Activated CD4-positive, alpha-beta T cell treated with anti-CD3 and anti-CD28 coated beads for 24 hours (primary cell): ENCODE results near the gene CTNNBL1.

Experiments
- DNase-seq, 2 donors: peaks; one replicate each; pipeline ENCODE4 v3.0.0-alpha.2; 2020; ENCODE audit warnings: low read depth in 2 of 2

Gene CTNNBL1

DNA sequence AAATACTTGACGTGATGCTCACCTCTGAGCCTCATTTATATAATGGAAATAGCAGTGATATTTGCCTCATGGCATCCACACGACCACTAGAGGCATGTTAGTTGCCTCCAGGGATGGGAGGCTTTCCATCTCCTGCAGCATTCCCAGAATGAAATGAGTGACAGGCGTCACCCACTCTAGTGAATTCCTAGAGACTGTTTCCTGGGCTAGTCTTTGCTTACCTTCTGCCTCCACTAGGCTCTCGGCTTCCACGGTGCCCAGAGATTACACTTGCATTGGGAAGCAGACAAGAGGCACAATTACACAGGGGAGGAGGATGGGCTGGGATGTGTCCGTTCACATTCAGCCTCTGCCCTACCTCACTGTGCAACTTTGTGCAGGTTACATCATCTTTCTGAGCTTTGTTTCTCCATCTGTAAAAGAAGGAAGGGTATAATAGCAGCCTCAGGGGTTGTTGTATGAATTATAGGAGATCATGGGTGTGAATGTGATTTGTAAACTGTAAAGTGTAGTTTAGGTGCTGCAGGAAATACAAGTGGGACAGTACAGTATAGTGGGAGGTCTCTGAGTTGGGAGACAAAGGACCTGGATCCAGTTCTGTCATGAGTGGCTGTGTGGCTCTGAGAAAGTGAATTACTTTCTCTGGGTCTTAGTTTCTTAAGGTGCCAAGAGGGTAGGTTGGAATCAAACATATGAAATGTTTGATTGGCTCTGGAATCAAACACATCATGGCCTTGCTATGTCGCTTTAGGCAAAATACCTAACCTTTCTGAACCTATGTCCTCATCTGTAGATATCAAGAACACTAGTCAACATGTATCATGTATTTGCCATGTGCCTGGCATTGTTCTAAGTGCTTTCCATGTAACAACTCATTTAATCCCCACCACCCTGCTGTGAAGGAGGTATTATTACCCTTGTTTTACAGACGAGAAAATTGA, 205.5 kb downstream of the CTNNBL1 start:
- DNase-seq, result no peak

DNA sequence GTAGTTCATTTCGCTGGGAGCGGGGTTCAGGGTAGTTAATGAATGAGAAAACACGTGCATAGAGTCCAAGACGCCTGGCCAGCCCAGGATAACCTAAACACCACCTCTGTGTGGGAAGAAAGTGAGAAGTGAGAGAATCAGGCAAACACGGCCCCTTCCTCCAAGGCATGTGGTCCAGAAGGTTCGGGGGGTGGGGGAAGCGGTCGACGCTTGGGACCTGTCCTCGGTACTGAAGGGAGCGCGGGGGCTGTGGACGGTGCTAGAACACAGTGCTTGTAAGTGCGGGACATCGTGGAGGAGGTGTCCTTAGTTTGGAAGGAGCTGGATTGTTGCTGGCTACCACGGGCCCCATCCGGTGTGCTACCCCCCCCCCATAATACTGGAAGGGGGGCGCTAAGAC, 207.4 kb downstream of the CTNNBL1 start:
- DNase-seq, result no peak

DNA sequence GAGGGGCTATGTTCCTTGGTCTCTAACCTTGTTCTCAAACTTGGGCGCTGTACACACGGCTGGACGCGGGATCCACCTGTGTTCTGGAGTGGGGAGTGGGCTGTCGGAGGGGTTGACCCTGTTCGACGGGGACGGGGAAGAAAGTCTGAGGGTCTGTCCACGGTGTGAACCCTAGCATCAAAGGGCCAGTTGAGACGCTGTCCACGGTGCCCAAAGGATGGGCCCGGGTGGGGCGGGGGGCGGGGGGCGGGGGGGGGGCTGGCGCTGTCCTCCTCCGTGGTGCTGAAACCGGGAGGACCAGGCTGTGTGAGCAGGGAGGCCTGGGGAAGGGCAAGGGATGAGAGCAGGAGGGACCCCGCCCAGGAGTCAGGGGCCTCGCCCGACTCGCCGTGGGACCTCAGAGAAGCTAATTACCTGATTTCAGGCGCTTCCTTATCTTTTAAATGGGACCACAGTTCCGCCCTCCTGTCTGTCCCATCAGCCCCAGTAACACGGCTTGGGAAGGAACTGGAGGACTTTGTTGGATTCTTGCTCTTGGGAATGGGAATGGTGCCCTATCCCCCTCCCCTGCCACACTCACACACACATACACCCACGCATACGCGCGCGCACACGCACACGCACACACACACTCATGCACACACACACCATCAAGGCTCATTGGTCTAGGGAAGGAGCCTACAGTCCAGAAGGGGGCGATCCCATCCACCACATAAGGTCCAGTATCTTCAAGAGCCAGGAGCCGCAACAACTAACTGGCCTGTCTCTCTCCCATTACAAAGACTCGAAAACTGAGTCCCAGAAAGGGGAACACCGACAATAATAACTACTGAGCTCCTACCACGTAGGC, 208.0 kb downstream of the CTNNBL1 start:
- DNase-seq, result no peak

DNA sequence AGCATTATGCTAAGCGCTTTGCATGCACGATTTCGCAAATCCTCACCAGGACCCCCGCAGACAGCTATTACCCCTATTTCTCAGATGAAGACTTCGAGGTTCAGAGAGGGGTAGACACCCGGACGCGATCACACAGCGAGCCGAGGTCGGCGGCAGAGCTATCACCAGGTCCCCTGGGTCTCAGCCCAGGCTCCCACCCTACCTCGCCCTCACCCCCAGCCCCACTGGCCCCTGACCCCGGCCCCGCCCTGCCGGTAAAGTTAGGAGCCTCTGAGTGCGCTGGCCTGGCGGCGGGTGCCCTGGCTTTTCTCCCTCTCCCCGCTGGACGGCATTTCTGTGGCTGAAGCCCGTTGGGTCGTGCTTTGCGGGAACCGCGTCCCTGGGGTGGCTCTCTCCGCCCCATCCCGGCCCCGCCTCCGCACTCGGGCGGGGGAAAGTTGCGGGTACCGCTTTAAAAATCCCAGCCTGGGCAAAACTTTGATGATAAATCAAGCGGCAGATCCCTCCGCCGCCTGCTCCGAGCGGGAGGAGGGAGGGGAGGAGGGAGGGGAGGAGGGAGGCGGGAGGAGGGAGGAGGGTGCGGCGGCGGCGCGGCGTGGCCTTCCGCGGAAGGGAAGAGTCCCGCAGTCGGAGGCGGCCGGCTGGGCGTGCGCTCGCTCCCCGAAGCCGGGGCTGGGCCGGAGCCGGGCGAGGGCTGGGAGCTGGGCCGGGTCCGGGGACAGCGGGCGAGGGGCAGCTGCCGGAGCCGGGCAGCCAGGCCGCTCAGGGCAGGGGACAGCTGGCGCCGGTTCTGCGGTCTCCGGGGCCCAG, 208.9 kb downstream of the CTNNBL1 start, which contains the start of gene VSTM2L:
VSTM2L (plus strand) TSS at position 624 of the 810 bp plus-strand sequence. CDS start 224 bp downstream, outside the sequence.
- DNase-seq, result no peak

DNA sequence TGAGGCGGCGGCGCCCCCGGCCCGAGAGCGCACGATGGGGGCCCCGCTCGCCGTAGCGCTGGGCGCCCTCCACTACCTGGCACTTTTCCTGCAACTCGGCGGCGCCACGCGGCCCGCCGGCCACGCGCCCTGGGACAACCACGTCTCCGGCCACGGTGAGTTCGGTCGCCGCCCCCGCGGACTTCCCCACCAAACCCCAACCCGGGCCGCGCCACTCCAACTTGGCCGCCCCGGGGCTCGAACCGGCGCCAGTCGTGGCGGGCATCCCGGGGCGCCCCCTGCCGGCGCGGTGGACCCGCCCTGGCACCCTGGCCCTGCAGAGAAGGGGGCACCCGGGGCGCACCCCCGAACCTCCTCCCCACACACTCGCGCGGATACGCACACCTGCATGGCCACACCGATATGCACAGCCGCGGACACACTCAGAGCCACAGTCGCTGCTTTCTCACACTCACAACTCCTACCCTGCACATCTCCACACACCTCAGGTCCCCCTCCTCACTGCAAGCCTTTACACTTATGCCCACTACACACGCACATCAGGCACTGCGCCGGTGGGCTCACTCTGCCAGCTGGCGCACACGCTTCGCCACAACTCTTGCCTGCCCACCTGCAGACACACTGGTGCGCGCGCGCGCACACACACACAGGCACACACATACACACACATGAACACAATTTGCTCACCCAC, 209.6 kb downstream of the CTNNBL1 start:
- DNase-seq, result no peak

DNA sequence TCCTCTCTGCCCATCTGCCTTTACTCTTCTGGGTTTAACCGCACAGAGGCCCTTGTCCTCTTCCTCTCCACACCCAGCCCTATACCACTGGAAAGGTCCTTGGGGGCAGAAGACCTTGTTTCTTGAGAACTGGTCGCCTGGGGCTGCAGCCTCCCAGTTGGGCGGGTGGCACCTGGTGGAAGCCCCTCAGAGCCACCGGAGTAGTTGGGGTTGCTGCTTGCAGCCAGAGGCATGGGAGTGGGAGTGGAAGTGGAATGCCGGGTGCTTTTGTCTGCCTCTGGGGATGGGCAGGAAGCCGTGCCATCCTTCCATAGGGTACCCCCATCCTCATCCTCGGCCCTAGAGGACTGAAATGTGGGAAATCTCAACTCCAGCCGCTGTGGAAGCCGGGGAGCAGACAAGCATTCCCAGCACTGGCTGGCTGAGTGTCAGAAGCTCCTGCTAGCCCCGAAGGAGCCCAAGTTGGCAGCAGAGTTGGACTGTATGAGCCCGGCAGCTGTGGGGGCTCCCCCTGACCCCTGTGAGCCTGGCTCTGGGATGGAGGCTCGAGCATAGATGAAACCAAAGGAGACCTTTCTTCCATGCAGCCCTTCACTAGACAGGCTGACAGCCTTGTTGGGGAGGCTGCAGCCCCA, 210.3 kb downstream of the CTNNBL1 start:
- no peak for DNase-seq

DNA sequence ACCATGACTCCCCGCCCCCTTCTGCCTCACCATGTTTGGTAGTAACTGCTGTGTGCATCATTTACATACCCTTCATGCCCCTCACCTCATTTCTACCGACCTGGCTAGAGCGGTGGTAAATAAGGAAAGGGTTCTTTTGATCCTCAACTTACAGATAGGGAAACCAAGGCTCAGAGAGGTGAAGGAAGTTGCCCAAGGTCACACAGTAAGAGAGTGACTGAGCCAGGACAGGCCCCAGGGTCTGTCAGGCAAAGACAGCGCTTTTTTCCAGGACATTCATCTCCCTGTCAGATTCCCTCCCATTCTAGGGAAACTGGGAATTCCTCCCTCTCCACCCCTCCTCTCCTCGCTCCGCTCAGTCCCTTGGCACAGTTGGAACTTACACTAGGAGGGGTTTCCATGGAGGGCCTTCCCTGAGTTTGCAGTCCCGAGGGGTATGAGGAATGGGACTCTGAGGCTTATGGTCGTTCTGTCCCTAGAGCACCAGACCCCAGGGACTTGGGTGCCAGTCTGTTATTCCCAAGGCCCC, 211.1 kb downstream of the CTNNBL1 start:
- DNase-seq, result no peak

DNA sequence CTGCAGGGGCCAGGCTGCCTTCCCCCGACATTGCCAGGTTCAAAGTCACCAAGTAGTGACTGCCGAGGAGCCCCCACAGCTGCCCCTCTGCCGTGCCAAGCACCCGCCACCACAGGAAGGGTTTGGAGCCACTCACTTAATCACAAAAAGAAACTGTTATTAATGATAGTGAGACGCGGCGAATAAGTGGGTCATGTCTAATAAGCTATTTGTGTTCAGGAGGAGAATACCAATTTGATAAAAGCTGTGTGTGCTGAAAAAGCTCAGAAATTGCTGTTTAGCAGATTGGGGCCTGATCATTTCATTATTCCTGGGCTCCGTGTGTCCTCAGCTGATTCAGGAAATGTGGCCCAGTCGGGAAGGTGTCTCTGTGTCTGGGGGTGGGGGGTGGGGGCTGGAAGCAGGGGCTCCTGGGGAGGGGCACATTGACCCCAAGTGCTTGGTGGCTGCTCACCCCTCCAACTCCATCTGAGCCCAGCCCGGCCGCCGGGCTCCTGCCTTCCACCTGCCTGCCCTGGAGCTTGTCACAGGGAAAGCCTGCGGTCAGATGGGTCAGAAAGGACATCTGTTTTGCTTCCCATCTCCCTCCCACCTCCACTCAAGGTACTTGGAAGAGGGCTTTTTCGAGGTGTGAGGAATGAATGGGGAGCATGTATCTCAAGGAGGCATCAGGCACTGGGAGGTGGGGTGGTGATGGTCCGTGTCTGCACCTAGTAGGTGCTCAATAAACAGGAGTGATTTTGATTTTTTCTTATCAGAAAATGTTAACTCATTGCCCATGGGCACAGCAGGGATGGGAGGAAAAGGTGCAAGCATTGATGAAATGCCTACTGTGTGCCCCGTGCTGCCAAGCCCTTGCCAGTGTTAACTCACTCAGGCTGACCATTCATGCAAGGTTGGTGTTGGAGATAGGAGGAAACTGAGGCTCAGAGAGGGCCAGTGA, 212.1 kb downstream of the CTNNBL1 start:
- no peak for DNase-seq

DNA sequence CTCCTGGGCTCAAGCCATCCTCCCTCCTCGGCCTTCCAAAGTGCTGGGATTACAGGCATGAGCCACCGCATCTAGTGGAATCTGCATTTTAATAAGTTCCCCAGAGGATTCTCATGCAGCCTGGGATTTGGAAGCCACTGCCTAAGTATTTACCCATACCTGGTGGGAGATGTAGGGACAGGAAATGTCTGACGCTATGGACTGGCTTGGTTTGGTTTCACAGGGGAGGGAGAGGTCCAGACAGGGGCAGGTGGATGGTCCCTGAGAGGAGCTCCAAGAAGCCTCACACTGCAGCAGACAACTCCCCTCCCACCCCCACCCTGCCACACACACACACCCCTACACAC, 213.5 kb downstream of the CTNNBL1 start:
- no peak for DNase-seq

DNA sequence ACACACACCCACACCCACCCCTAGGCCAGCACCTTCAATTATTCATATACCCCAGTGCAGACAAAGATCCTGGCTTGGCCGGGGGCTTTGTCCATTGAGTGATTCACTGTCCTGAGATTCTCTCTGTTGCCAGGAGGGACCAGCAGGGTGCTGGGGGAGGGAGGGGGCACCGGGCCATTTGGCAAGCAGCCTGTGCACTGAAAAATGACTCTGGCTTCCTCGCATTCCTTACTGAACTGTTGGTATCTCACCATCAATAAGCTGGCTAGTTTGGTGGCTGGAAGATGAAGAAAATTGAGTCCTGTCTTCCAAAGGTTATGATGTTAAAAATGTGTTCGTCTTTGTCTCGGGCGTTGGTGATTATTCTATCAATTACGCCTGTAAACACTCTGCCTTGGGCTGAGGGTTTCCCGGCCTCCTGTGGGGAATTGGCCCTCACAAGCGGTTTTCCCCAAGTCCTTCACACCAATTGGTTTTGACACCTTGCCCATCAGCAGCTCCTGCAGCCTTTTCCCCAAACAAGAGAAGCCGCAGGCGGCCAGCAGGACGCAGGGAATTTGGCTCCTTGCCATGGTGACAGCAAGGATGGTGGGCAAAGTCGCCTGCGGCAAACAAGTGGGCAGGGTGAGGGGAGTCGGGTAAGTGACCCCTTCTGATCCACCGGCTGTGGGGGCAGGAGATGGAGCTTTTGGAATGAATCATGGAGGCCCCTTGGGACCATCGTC, 214.0 kb downstream of the CTNNBL1 start:
- no peak for DNase-seq

DNA sequence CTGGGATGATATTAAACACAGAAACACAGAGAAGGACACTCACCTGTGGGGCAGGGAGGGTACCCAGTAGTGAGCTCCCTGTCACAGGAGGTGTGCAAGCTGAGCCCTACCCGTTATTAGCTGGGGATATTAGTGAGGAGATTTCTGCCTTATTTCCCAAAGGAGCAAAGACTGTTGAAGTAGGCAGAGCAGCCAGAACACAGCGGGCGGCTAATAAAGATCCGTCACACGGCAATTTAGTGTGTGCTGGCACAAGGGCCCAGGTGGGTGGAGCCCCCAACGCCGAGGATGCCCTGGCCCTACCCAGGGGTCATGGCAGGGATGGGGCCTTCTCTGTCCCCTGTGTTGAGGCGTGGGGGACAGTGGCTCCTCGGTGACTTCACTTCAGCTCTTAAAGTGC, 217.4 kb downstream of the CTNNBL1 start:
- no peak for DNase-seq

DNA sequence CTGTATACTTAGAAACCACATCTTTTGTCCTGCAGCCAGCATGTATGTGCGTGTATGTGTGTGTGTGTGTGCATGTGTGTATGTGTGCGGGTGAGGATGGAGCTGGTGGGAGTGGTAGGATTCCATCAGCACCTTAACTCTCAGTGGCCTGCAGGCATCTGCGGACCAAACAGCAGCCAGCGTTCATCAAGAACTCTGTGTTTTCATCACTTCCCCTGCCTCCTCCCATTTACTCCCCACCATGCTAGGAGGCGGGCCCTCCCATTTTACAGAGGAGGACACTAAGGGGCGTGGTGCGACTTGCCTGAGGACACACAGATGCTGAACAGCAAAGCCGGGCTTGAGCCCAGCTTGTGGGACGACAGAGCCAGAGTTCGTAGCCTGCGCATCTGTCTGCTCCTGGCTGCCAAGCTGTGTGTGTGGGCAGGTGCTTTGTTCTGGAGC, 218.0 kb downstream of the CTNNBL1 start:
- no peak for DNase-seq

DNA sequence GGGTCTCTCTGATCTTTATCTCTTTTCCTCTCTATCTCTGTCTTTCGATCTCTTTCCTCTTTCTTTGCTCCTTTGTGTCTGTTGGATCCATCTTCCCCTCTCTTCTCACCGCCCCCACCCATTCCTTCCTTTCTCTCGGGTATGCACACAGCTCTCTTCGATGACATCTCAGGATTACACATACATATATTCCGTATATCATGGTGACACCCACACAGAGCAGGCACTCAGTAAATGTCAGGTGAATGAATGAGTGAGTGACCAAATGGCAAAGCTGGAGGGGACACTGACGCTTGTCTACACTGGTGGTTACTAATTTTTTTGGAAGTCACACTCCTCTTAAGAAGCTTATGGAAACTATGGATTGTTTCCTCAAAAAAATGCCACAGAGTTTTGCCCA, 219.0 kb downstream of the CTNNBL1 start:
- no peak for DNase-seq

DNA sequence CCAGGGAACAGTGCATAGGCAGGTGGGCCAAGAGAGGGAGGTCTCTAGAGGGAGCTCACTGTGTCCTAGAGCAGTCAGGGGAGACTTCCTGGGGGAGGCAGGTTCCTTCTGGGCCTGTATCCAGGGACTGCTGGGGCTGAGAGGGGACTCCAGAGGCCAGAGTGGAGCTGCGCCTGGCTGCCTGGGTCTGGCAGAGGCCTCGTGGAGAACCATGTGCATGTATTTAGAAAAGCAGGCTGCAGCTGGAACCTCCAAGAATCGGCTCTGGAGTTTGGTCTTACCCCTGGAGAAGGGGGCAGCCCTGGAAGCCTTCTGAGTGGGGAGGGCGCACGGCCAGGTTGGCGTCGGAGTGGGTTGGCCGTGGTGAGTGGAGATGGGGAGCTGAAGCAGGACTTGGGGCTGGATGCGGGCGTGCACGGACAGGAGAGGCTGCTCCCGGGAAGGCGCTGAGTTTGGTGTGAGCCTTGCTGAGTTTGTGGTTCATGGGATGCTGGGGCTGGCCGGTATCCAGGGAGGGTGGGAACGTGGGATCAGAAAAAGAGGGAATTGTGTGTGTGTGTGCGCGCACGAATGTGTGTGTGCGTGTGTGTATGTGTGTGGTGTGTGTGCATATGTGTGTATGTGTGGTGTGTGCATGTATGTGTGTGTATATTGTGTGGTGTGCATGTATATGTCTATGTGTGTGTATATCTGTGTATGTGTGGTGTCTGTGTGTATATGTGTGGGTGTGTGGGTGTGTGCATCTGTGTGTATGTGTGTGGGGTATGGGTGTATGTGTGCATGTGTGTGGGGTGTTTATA, 219.9 kb downstream of the CTNNBL1 start:
- no peak for DNase-seq

DNA sequence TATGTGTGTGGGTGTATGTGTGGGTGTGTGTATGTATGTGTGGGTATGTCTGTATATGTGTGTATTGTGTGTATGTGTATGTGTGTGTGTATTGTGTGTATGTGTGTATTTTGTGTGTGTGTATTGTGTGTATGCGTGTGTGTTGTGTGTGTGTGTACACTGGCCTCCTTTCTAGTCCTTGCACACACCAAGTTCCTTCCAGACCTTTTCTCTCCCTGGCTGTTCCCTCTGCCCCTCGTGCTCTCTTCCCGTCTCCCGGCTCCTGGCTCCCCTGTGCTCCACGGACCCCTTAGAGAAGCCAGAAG, 220.5 kb downstream of the CTNNBL1 start:
- DNase-seq, result no peak

DNA sequence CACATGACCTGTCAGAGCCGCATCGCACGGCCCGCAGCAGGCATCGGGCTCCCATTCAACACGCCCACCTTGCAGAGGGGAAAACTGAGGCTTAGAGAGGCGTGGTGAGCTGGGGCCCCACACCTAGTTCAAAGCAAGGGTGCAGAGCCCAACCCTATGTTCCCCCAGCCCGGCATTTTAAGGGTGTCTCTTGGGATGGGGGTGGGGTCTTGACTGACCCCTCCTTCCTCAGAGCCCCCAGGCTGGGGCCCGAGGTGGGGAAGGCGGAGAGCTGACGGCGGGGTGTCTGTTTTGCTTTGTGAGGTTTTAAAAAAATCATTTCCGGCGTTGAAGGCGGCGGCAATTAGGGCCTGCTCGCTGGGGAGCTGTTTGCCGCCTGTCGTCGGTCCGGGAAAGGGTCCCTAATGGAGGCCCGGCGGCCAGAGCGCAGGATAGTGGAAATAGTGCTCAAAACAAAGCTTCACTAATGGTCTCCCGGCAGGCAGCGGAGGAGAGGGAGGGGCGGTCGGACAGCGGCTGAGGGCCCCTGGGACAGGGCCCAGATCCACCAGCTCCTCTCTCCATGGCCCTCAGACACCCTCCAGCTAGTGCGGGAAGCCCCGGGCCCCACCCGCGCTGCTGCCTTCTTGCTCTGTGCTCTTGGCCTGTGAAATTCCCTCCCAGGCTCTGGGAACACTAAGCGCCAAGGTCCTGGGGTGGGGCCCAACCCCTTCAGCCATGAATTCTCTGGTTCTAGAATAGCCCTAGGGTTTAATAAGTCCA, 221.0 kb downstream of the CTNNBL1 start:
- DNase-seq, result no peak

DNA sequence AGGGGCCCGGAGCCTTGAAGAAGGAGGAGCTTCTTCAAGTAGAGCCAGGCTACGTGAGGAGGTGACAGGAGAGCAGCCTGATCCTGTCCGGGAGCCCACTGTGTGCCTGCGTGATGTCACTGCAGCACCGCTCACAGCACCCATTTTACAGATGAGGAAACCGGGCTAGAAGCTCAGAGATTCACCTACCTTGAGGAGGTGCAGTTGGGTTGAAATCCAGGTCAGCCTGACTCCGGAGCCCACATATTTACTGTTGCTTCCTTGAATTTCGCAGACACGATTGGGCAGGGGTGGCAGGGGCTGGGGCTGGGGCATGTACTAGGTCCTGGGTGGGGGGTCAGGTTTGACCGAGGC, 221.6 kb downstream of the CTNNBL1 start:
- DNase-seq, result no peak
